HG02943 (cell line): ENCODE measurements around the gene DDX1.

Experiments
- ATAC-seq: cut with Tn5 transposase; IDR thresholded peaks from one replicate; pipeline ENCODE4 v1.9.1; 2021; ENCODE audit warnings: mild to moderate bottlenecking, low read depth, moderate library complexity; ENCODE audit not compliant: unreplicated experiment

Gene DDX1

GRCh38 chr2:15626126-15626525 is 34.5 kb downstream of the DDX1 start:
- ATAC-seq, result no peak

GRCh38 chr2:15626967-15627366 is 35.3 kb downstream of the DDX1 start:
- no peak for ATAC-seq

- ATAC-seq, result no peak
These were observed 36.4 kb downstream of the DDX1 start for GRCh38 chr2:15627817-15628684.

GRCh38 chr2:15628899-15629855 is 37.5 kb downstream of the DDX1 start:
- no peak for ATAC-seq

GRCh38 chr2:15630121-15630977 is 38.7 kb downstream of the DDX1 start:
- ATAC-seq, result no peak

- ATAC-seq, result no peak
These were observed 39.5 kb downstream of the DDX1 start for GRCh38 chr2:15630978-15631719.

GRCh38 chr2:15631883-15632282 is 40.2 kb downstream of the DDX1 start:
- no peak for ATAC-seq

GRCh38 chr2:15633043-15633970 is 41.6 kb downstream of the DDX1 start:
- ATAC-seq, result no peak

- ATAC-seq, result no peak
These were observed 42.3 kb downstream of the DDX1 start for GRCh38 chr2:15633971-15634346.

GRCh38 chr2:15634846-15635490 is 43.3 kb downstream of the DDX1 start:
- ATAC-seq, result no peak

GRCh38 chr2:15636972-15637785 is 45.5 kb downstream of the DDX1 start:
- ATAC-seq, result peak; percentile 92

- no peak for ATAC-seq
These were observed 47.1 kb downstream of the DDX1 start for GRCh38 chr2:15638720-15639119.

GRCh38 chr2:15639323-15640251 is 47.9 kb downstream of the DDX1 start:
- ATAC-seq, result no peak

- ATAC-seq, result no peak
These were observed 48.6 kb downstream of the DDX1 start for GRCh38 chr2:15640261-15640711.

- no peak for ATAC-seq
These were observed 49.1 kb downstream of the DDX1 start for GRCh38 chr2:15640784-15641183.

- ATAC-seq, result no peak
These were observed 49.9 kb downstream of the DDX1 start for GRCh38 chr2:15641530-15641982.
